GM06990 (cell line): Measurements from ENCODE around the gene FLT1.
A peak's percentile ranks its signal among the peaks of the same experiment; 100 is the strongest.

ENCODE experiments used
- DNase-seq: peaks from one replicate; pipeline ENCODE4 v3.0.0-alpha.2; 2011; ENCODE audit not compliant: insufficient read length; ENCODE audit errors: extremely low read depth
- H3K27me3 ChIP-seq: replicated peaks from 2 replicates; pipeline ENCODE4 v1.6.0; 2011; ENCODE audit warnings: low read length; ENCODE audit not compliant: control insufficient read depth, insufficient read depth
- H3K36me3 ChIP-seq: 2 replicates; pipeline ENCODE4 v1.5.1; 2011; ENCODE audit warnings: low read length; ENCODE audit not compliant: control insufficient read depth, insufficient read depth
- H3K4me3 ChIP-seq: replicated peaks from 2 replicates; pipeline ENCODE4 v1.5.1; 2011; ENCODE audit warnings: low read depth, mild to moderate bottlenecking, control low read depth, low read length
- TF ChIP-seq, protein P1 (sequence below): IDR thresholded peaks from 2 replicates; pipeline ENCODE4 v1.5.1; 2011; ENCODE audit warnings: low read length, control low read depth, mild to moderate bottlenecking, inconsistent platforms; ENCODE audit not compliant: insufficient read depth, poor library complexity, severe bottlenecking

Gene FLT1

DNA sequence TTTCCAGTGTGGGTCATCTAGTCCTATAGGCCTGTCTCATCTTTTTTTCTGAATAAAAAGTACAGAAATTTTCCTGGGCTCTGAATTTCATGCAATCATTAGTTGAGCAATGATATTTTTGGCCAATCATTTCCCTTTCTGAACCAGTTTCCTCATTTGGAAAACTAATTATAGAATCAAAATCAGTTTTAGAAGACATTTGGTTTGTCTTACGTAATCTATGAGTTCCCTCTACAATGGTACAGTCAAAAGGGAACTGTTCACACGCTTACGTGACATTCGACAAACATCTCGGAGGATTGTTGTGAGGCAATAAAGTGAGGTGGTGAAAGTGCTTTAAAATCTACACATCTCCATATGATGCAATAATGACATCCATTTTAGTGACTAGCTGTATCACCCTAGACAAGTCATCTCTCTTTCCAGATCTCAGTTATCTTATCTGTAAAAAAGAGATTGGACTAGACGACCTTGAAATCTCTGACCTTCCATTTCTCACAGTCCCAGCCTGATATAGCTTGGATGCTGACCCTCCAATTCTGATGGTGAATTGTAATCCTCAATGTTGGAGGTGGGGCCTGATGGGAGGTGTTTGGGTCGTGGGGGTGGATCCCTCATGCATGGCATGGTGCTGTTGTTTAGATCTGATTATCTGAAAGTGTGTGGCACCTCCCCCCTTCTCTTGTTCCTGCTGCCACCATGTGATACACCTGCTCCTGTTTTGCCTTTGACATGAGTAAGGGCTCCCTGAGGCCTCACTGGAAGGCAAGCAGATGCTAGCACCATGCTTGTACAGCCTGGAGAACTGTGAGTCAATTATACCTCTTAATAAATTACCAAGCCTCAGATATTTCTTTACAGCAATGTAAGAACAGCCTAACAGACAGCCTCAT is 26.7 kb downstream of the FLT1 start:
- Histone ChIP-seq H3K4me3 (no peak overlapping the region), H3K36me3 (no peaks in the 10 kb centered on the region), H3K27me3 (no peaks in the 10 kb centered on the region)
- TF ChIP-seq, protein P1, sequence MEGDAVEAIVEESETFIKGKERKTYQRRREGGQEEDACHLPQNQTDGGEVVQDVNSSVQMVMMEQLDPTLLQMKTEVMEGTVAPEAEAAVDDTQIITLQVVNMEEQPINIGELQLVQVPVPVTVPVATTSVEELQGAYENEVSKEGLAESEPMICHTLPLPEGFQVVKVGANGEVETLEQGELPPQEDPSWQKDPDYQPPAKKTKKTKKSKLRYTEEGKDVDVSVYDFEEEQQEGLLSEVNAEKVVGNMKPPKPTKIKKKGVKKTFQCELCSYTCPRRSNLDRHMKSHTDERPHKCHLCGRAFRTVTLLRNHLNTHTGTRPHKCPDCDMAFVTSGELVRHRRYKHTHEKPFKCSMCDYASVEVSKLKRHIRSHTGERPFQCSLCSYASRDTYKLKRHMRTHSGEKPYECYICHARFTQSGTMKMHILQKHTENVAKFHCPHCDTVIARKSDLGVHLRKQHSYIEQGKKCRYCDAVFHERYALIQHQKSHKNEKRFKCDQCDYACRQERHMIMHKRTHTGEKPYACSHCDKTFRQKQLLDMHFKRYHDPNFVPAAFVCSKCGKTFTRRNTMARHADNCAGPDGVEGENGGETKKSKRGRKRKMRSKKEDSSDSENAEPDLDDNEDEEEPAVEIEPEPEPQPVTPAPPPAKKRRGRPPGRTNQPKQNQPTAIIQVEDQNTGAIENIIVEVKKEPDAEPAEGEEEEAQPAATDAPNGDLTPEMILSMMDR = no peak
- DNase-seq = peak; percentile 18

DNA sequence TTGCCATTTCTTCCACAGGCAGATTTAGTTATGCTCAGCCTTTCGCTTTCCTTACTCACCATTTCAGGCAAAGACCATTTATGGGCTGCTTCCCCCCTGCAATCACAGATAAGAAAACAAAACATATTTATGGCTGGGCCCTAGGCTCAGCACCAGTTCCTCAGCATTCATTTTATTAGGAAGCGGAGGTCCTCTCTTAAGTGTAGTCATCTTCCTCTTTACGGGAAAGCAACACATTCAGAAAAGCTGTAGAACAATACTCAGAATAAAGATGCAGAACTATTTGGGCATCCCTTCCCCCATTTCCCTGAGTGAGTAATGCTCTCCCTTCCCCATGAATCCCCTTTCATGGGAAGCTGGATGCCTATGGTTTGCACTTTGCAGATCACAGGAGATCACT is 27.9 kb downstream of the FLT1 start:
- H3K36me3 ChIP-seq = no peaks in the 10 kb centered on the region
- no peak overlapping the region for H3K4me3 ChIP-seq
- TF ChIP-seq, protein P1 = no peak
- H3K27me3 ChIP-seq = no peaks in the 10 kb centered on the region
- no peak for DNase-seq

DNA sequence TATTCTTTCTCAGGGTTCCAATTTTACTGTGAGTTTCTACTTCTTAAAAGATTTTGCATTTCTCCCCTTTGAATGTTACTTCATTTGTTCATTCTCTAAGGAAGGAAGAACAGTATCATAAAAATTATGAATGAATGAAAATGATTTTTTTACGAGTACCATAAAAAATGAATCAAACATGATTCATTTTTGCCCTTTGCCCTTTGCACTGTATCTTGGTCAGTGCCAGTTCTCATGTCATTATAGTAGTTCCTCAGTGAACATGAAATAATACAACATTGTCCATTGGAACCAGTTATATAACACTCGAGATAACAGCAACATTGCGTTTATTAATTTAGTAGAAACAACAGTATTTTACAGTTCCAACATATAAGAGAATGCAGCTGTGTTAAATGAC is 28.8 kb downstream of the FLT1 start:
- Histone ChIP-seq H3K27me3 (no peaks in the 10 kb centered on the region), H3K4me3 (no peak overlapping the region), H3K36me3 (no peaks in the 10 kb centered on the region)
- TF ChIP-seq, protein P1 = no peak
- no peak for DNase-seq

- TF ChIP-seq, protein P1 = no peak
- Histone ChIP-seq H3K36me3 (no peaks in the 10 kb centered on the region), H3K4me3 (no peak overlapping the region), H3K27me3 (no peaks in the 10 kb centered on the region)
- no peak for DNase-seq
Measured at GRCh38 chr13:28464861-28465460, 30.0 kb downstream of the FLT1 start.

DNA sequence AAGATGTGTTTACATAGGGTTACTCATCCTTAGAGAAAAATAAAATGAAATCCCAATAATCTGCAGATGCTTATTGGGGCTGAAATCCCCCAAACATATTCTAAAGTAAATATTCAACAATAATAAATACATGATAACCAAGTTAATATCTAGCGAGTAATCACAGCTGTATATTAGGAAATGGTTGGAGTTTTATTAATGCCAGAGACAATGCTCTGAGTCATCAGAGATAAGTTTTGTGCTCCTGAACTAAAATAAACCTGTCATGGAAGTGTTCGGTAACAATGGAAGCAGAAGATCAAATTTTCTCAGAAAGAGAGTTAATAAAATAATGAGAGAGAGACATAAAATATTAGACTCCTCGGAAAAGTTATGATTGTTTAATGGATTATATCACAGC is 31.4 kb downstream of the FLT1 start:
- Histone ChIP-seq H3K27me3 (no peaks in the 10 kb centered on the region), H3K4me3 (no peak overlapping the region), H3K36me3 (no peaks in the 10 kb centered on the region)
- no peak for DNase-seq
- TF ChIP-seq, protein P1 = no peak

GRCh38 chr13:28459911-28460310 is 35.0 kb downstream of the FLT1 start:
- TF ChIP-seq, protein P1 = no peak
- no peaks in the 10 kb centered on the region for H3K36me3 ChIP-seq
- no peak for DNase-seq
- H3K27me3 ChIP-seq = no peaks in the 10 kb centered on the region
- H3K4me3 ChIP-seq = no peak overlapping the region
